Neuronal stem cell (in vitro differentiated cells): ENCODE data around the gene AK6.

Source experiments
- DNase-seq: peaks from one replicate; pipeline ENCODE4 v3.0.0-alpha.2; 2013; ENCODE audit warnings: low spot score
- H2AFZ ChIP-seq: one replicate; pipeline ENCODE4 v1.6.1; 2013; ENCODE audit warnings: mild to moderate bottlenecking, low read length, inconsistent platforms
- H2AK5ac ChIP-seq: 2 replicates; pipeline ENCODE4 v1.6.1; 2013; ENCODE audit warnings: low read depth, mild to moderate bottlenecking, inconsistent platforms, low read length, moderate library complexity, mixed read lengths
- H2BK120ac ChIP-seq: 2 replicates; pipeline ENCODE4 v1.6.1; 2013; ENCODE audit warnings: low read depth, mild to moderate bottlenecking, inconsistent platforms, low read length, moderate library complexity, mixed read lengths
- H2BK12ac ChIP-seq: one replicate; pipeline ENCODE4 v1.6.1; 2013; ENCODE audit warnings: low read length, inconsistent platforms
- H2BK15ac ChIP-seq: 2 replicates; pipeline ENCODE4 v1.6.1; 2013; ENCODE audit warnings: mild to moderate bottlenecking, low read length, inconsistent platforms, mixed read lengths
- H2BK5ac ChIP-seq: one replicate; pipeline ENCODE4 v1.6.1; 2013; ENCODE audit warnings: inconsistent platforms, mild to moderate bottlenecking, low read length, moderate library complexity
- H3K14ac ChIP-seq: one replicate; pipeline ENCODE4 v1.6.1; 2013; ENCODE audit warnings: low read length, inconsistent platforms
- H3K18ac ChIP-seq: 2 replicates; pipeline ENCODE4 v1.6.1; 2013; ENCODE audit warnings: low read length, inconsistent platforms
- H3K23ac ChIP-seq: 2 replicates; pipeline ENCODE4 v1.6.1; 2013; ENCODE audit warnings: low read depth, mild to moderate bottlenecking, mixed read lengths, low read length, inconsistent platforms; ENCODE audit not compliant: poor library complexity
- H3K27ac ChIP-seq: replicated peaks from 3 replicates; pipeline ENCODE4 v1.5.1; 2013; ENCODE audit warnings: low read length, inconsistent platforms
- H3K27me3 ChIP-seq, 3 experiments: 2 replicates each; pipeline ENCODE4 v1.6.1; 2013; ENCODE audit warnings: low read length in 3 of 3, mild to moderate bottlenecking in 2 of 3, inconsistent platforms in 1 of 3, low read depth in 1 of 3, mixed read lengths in 1 of 3, moderate library complexity in 1 of 3; ENCODE audit not compliant: control insufficient read depth in 3 of 3, insufficient read depth in 3 of 3
- H3K36me3 ChIP-seq, 2 donors: replicated peaks in 1 of 2; 2 replicates each; pipeline ENCODE4 v1.6.1; 2013; ENCODE audit warnings: low read length in 2 of 2; ENCODE audit not compliant: control insufficient read depth in 2 of 2, insufficient read depth in 2 of 2
- H3K4ac ChIP-seq: 2 replicates; pipeline ENCODE4 v1.6.1; 2013; ENCODE audit warnings: inconsistent platforms, mild to moderate bottlenecking, low read length, moderate library complexity
- H3K4me1 ChIP-seq, 2 donors: 1 replicate in 1 of 2; 2 replicates in 1 of 2; pipeline ENCODE4 v1.6.1; 2013; ENCODE audit warnings: low read length in 2 of 2, low read depth in 1 of 2; ENCODE audit not compliant: control insufficient read depth in 2 of 2, insufficient read depth in 1 of 2
- H3K4me2 ChIP-seq: one replicate; pipeline ENCODE4 v1.6.1; 2013; ENCODE audit warnings: mild to moderate bottlenecking, low read length, inconsistent platforms; ENCODE audit not compliant: insufficient read depth, poor library complexity, severe bottlenecking
- H3K4me3 ChIP-seq, 2 donors: 2 replicates each; pipeline ENCODE4 v1.5.1; 2013; ENCODE audit warnings: low read length in 2 of 2, mild to moderate bottlenecking in 2 of 2, inconsistent platforms in 1 of 2, moderate library complexity in 1 of 2
- H3K79me1 ChIP-seq: one replicate; pipeline ENCODE4 v1.6.1; 2013; ENCODE audit warnings: low read depth, mild to moderate bottlenecking, inconsistent platforms, low read length, moderate library complexity
- H3K9ac ChIP-seq: one replicate; pipeline ENCODE4 v1.6.1; 2013; ENCODE audit warnings: mild to moderate bottlenecking, low read depth, low read length, inconsistent platforms; ENCODE audit not compliant: poor library complexity
- H3K9me3 ChIP-seq, 2 donors: replicated peaks in 1 of 2; 2 replicates each; pipeline versions ENCODE3 to v1.6.1; 2013; ENCODE audit warnings: low read length in 2 of 2, mild to moderate bottlenecking in 2 of 2, inconsistent platforms in 1 of 2, low read depth in 1 of 2, mixed read lengths in 1 of 2, moderate library complexity in 1 of 2; ENCODE audit not compliant: control insufficient read depth in 2 of 2, insufficient read depth in 1 of 2
- H4K8ac ChIP-seq: one replicate; pipeline ENCODE4 v1.6.1; 2013; ENCODE audit warnings: low read depth, mild to moderate bottlenecking, inconsistent platforms, low read length, moderate library complexity
- H4K91ac ChIP-seq: one replicate; pipeline ENCODE4 v1.6.1; 2013; ENCODE audit warnings: low read length, low read depth, mild to moderate bottlenecking, inconsistent platforms; ENCODE audit not compliant: poor library complexity
- WGBS, 2 donors: extraction: QIAGEN DNeasy Blood & Tissue Kit; methylation state at CpG; one replicate each; pipeline ENCODE4 v1.1.7; 2013; ENCODE audit warnings: missing lambda C conversion rate in 2 of 2, mixed read lengths in 1 of 2; ENCODE audit not compliant: insufficient read length in 2 of 2, insufficient replicate concordance in 1 of 2; ENCODE audit errors: extremely low coverage in 2 of 2; 5-methylcytosine and 5-hydroxymethylcytosine counted together

AK6 gene

DNA sequence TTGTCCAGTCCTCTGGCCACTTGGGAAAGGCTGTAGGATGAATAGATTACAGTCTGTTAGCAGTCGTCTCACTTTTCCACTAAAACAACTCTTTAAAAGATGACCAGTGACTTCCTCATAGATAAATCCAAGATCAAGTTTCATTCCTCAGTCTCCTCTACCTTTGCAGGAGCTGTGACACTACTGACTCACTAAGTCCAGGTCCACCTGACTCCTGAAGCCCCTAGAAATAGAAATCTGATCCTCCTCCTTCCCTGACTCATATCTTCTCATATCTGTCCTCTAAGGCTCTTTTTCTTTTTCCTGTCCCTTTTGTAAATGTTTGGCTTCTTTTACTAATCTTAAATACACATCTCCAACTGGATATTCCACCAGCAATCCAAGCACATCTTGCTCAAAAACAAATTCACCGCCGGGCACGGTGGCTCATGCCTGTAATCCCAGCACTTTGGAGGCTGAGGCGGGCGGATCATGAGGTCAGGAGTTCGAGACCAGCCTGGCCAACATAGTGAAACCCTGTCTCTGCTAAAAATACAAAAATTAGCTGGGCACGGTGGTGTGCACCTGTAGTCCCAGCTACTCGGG, 39.3 kb downstream of the AK6 start:
- Histone ChIP-seq H3K4me3 (no peak overlapping the region), H3K23ac (no peak overlapping the region), H2BK5ac (no peak overlapping the region), H3K4ac (no peak overlapping the region), H3K36me3 (no peaks in the 10 kb centered on the region), H3K9ac (no peak overlapping the region), H2BK15ac (no peak overlapping the region), H4K91ac (no peak overlapping the region), H2AK5ac (no peak overlapping the region), H2BK12ac (no peak overlapping the region), H3K4me1 (no peaks in the 10 kb centered on the region), H2BK120ac (no peak overlapping the region), H3K18ac (no peak overlapping the region), H3K79me1 (no peaks in the 10 kb centered on the region), H3K14ac (no peak overlapping the region), H2AFZ (no peak overlapping the region), H4K8ac (no peak overlapping the region), H3K27ac (no peak overlapping the region), H3K27me3 (no peaks in the 10 kb centered on the region), H3K9me3 (no peaks in the 10 kb centered on the region), H3K4me2 (no peak overlapping the region)
- no CpG with 5 or more reads among the region's 9 CpGs for WGBS, 2 donors
- no peak for DNase-seq

DNA sequence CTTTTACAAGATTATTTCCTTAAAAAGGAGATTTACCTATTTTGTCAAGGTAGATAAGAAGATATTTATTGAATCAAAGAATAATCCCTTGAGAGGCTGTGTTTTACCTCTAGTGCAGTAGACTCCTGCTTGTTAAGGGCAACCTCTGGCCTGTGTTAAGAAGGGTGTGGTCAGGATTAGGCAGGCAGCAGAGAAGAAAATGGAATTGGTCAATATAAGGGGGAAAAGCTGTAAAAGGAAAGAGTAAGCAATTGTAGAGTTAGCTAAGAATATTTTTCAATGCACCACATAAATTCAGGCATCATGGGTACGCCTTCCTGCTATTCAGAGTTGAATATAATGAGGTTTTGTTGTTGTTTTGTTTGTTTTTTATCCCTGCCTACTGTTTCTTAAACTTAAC, 43.0 kb downstream of the AK6 start:
- Histone ChIP-seq H3K27me3 (no peaks in the 10 kb centered on the region), H2AFZ (no peak overlapping the region), H2BK15ac (no peak overlapping the region), H4K91ac (no peak overlapping the region), H3K14ac (no peak overlapping the region), H2AK5ac (no peak overlapping the region), H3K79me1 (peaks cover 1% of the 10 kb centered on the region), H3K4ac (no peak overlapping the region), H2BK120ac (no peak overlapping the region), H3K23ac (no peak overlapping the region), H4K8ac (no peak overlapping the region), H3K9ac (no peak overlapping the region), H3K4me1 (no peaks in the 10 kb centered on the region), H3K4me3 (no peak overlapping the region), H3K18ac (no peak overlapping the region), H2BK5ac (no peak overlapping the region), H3K27ac (no peak overlapping the region), H3K4me2 (no peak overlapping the region), H3K36me3 (no peaks in the 10 kb centered on the region), H2BK12ac (no peak overlapping the region), H3K9me3 (no peaks in the 10 kb centered on the region)
- WGBS, 2 donors: no CpG with 5 or more reads among the region's 1 CpG
- DNase-seq: no peak

DNA sequence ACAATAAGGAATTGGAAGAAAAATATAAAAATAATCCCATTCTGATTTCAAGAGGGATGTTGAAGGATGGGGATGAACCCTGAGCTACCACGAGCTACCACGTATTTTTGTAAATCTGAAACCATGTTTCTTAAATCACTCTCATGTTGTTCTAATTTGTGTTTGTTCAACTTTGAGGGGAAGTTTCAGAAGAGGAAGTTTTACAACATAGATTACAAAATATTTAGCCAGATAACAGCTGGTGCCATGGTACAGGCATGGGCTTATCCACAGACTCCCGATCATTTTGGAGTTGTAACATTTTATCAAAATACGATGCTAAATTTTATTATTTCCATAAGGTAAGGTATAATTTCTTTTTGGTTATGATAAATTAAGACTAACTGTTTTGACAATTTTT, 51.9 kb downstream of the AK6 start:
- no peak overlapping the region for H2BK5ac ChIP-seq
- no peak overlapping the region for H2BK15ac ChIP-seq
- no peak overlapping the region for H3K9ac ChIP-seq
- H3K4me2 ChIP-seq: no peak overlapping the region
- no peak overlapping the region for H3K4me3 ChIP-seq
- no peaks in the 10 kb centered on the region for H3K36me3 ChIP-seq
- WGBS, 2 donors: no CpG with 5 or more reads among the region's 4 CpGs
- H2AFZ ChIP-seq: no peak overlapping the region
- no peak overlapping the region for H2AK5ac ChIP-seq
- no peak overlapping the region for H4K91ac ChIP-seq
- no peak overlapping the region for H3K18ac ChIP-seq
- H3K14ac ChIP-seq: no peak overlapping the region
- no peak overlapping the region for H4K8ac ChIP-seq
- no peak overlapping the region for H2BK120ac ChIP-seq
- no peaks in the 10 kb centered on the region for H3K4me1 ChIP-seq
- H3K4ac ChIP-seq: no peak overlapping the region
- no peaks in the 10 kb centered on the region for H3K27me3 ChIP-seq
- H2BK12ac ChIP-seq: no peak overlapping the region
- no peak overlapping the region for H3K23ac ChIP-seq
- no peaks in the 10 kb centered on the region for H3K79me1 ChIP-seq
- DNase-seq: no peak
- H3K9me3 ChIP-seq: peaks cover 0 to 2% of the 10 kb centered on the region in 2 donors
- H3K27ac ChIP-seq: no peak overlapping the region

DNA sequence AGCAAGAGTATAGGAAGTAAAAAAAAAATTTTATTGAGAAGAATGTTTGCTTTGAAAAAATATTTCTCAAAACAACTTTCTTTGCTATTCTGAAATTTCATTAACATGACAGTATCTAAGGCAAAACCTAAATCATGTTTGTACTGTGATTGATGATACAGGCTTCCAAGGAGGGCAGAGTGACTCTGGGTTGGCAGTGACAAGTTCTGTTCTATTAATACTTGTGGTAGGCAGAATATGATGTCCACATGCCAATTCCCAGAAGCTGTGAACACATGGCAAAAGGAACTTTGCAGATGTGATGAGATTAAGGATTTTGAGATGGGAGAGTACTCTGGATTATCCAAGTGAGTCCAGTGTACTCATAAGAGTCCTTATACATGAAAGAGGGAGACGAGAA, 53.3 kb downstream of the AK6 start:
- H3K23ac ChIP-seq: no peak overlapping the region
- H3K9me3 ChIP-seq: peaks cover 0 to 2% of the 10 kb centered on the region in 2 donors
- no peak overlapping the region for H3K18ac ChIP-seq
- H3K27me3 ChIP-seq: no peaks in the 10 kb centered on the region
- no peak overlapping the region for H4K91ac ChIP-seq
- H3K9ac ChIP-seq: no peak overlapping the region
- H3K36me3 ChIP-seq: no peaks in the 10 kb centered on the region
- H2BK12ac ChIP-seq: no peak overlapping the region
- H2AFZ ChIP-seq: no peak overlapping the region
- H3K4me2 ChIP-seq: no peak overlapping the region
- H2BK120ac ChIP-seq: no peak overlapping the region
- no peak overlapping the region for H2BK15ac ChIP-seq
- H4K8ac ChIP-seq: no peak overlapping the region
- no peak overlapping the region for H2AK5ac ChIP-seq
- H3K27ac ChIP-seq: no peak overlapping the region
- DNase-seq: no peak
- no peak overlapping the region for H3K4me3 ChIP-seq
- H3K4me1 ChIP-seq: no peaks in the 10 kb centered on the region
- H3K14ac ChIP-seq: no peak overlapping the region
- no peak overlapping the region for H2BK5ac ChIP-seq
- WGBS, 2 donors: no CpG with 5 or more reads among the region's 1 CpG
- no peaks in the 10 kb centered on the region for H3K79me1 ChIP-seq
- no peak overlapping the region for H3K4ac ChIP-seq
